ENCODE measurements around the gene LMNTD2.
A peak's percentile ranks its signal among the peaks of the same experiment; 100 is the strongest.
"Not testable (repeated sequence)": the region's sequence is repeated elsewhere in the genome, so short reads cannot be mapped to it uniquely, and the experiment has no call there.

LMNTD2 gene

DNA sequence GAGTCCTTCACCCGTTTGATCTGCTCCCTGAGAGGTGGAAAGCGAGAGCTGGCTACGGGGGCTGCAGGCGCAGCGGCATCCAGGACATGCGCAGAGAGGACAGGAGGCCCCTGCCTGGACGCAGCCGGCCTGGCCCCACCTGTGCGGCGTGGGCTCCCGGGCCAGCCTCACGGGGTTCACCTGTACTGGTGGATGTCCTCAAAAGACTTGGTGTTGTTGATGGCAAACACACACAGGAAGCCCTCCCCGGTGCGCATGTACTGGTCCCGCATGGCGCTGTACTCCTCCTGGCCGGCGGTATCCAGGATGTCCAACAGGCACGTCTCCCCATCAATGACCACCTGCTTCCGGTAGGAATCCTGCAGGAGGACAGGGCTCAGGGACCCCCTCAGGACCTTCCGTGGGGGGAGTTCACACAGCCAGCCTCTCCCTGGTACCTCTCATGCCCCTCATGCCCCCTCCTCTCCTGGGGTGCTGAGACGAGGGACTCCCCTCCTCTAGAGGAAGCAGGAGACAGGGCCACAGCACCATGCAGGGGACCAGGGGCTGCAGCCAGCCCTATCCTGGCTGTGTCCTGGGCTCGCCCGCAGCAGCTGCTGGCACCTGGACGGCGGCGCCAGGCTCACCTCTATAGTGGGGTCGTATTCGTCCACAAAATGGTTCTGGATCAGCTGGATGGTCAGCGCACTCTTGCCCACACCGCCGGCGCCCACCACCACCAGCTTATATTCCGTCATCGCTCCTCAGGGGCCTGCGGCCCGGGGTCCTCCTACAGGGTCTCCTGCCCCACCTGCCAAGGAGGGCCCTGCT lies 26.7 kb downstream of the LMNTD2 start:
- DNase-seq: no peak

DNA sequence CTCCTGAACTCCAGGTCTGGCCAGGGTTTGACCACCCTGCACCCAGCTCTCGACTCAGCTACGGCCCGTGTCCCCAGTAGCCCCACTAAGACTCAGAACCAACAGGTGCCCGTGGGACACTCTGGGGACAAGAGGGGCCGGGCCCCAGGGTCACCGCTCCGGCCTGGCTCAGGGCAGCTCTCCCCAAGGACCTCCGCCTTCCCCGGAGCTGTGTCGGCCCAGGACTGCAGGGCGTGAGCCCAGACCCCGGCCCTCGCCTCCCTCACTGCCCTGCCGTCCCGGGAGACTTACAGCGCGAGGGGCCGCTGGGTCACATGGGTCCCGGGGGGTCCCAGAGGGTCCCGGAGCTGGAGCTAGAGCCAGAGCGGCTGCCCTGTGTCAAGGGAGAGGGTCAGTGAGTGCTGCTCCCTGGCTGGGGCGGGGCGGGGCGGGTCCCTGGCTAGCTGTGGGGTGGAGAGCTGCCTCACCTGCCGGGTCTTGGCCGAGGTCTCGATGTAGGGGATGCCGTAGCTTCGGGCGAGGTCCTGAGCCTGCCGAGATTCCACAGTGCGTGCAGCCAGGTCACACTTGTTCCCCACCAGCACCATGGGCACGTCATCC lies 27.5 kb downstream of the LMNTD2 start:
- DNase-seq: no peak

GRCh38 chr11:532527-532985 lies 28.0 kb downstream of the LMNTD2 start:
- no peak for DNase-seq

- no peak for DNase-seq
Measured at GRCh38 chr11:531919-532526, 28.5 kb downstream of the LMNTD2 start.

- DNase-seq: no peak
Measured at GRCh38 chr11:530960-531831, 29.3 kb downstream of the LMNTD2 start.

- no peak for DNase-seq
Measured at GRCh38 chr11:529728-530411, 30.7 kb downstream of the LMNTD2 start.

GRCh38 chr11:528815-529727 lies 31.5 kb downstream of the LMNTD2 start:
- no peak for DNase-seq

DNA sequence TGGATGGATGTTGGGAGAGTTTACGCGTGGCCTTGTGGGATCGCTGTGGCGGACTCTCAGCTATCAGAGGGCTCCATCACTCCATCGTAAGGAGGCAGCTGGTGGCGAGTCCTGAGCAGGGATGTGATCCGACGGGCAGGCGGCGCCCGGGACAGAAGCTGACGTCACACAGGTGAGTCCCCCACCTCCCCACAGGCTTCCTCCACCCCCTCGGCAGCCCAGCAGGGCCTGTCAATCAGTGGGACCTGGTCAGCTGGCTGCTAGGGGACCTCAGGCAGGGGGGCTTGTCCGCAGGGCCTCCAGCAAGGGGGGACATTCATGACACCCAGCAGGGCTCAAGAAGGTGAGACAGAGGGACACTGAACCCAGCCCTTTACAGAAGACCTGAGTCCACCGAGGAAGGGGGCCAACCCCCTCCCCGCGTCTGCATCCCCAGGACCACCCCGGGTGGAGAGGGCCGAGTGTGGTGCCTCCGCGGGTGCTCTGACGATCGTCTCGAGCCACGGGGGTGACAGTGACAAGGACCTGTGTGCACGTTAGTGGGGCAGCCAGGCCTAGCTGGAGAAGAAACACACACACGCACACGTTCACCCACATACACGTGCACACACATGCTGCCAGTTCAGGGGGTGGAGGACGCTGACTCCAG lies 32.2 kb downstream of the LMNTD2 start:
- no peak for DNase-seq

- DNase-seq: no peak
Measured at GRCh38 chr11:526192-526591, 34.3 kb downstream of the LMNTD2 start.

GRCh38 chr11:521177-521688 lies 39.3 kb downstream of the LMNTD2 start:
- no peak for DNase-seq

- no peak for DNase-seq
Measured at GRCh38 chr11:520428-521176, 39.9 kb downstream of the LMNTD2 start.

GRCh38 chr11:518463-519202 lies 41.9 kb downstream of the LMNTD2 start:
- peak; percentile 58 for DNase-seq

GRCh38 chr11:516918-517685 lies 43.4 kb downstream of the LMNTD2 start:
- DNase-seq: not testable (repeated sequence)

DNA sequence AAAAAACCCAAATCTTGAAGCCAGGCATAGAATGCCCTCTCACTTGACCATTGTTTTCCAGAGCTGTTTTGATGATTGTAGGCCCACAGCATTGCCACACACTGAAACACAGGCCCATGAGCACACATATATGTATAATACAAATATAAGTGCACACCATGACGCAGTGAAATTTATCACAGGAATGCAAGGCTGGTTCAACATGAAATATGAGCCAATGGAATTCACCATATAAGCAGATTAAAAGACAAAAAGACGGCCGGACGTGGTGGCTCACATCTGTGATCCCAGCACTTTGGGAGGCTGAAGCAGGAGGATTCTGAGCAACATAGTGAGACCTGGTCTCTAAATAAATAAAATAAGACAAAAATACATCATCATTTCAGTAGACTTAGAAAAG lies 44.1 kb downstream of the LMNTD2 start:
- DNase-seq: no peak

- no peak for DNase-seq
Measured at GRCh38 chr11:515131-515530, 45.4 kb downstream of the LMNTD2 start.

DNA sequence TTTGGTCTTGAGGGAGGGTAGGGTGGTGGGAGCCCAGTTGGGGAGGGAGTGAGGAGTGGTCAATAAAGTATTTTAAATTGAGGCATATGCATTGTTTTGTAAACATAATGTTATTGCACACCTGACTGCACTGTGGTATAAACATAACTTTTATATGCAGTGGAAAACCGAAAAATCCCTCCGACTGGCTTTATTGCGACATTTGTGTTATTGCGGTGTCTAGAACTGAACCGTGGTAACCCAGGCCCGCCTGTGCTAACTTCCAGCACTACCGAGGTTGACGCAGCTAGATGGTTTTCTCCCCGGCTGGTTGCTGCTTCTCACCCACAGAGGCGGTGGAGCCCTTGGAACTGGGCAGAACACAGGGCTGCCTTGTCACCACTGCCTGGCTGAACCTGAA lies 45.9 kb downstream of the LMNTD2 start:
- DNase-seq: no peak

DNA sequence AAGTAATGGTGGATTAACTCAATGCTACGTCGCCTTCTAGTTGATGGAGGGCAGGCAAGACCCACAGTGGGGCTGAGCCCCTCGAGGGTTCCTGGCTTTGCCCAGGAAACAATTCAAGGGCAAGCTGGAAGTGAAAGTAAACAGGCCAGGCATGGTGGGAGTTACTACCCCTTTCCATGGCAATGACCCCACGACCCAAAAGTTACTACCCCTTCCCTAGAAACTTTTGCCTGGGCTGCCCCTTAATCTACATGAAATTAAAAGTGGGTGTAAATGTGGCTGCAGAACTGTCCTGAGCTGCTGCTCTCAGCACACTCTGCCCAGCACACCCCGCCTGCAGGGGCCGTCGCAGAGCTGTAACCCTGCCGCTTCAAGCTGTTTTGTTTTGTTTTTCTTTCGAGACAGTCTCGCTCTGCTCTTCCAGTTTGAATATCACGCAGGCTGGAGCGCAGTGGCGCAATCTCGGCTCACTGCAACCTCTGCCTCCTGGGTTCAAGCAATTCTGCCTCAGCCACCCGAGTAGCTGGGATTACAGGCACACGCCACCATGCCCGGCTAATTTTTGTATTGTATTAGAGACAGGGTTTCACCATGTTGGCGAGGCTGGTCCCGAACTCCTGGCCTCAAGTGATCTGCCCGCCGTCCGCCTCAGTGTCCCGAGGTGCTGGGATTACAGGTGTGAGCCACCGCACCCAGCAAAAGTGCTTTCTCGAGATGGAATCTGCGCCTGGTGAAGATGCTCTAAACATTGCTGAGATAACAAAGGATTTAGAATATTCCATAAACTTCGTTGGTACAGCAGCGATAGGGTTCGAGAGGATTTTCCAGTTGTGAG lies 47.6 kb downstream of the LMNTD2 start:
- no peak for DNase-seq

All from NCI-H748 treated with DMSO at 0.1 percent for 48 hours (cell line).